HG02970 (cell line): ENCODE data around the gene ACSL6.

Source experiments
- ATAC-seq: cut with Tn5 transposase; IDR thresholded peaks from one replicate; pipeline ENCODE4 v1.9.1; 2021; ENCODE audit warnings: mild to moderate bottlenecking, moderate library complexity, moderate number of reproducible peaks; ENCODE audit not compliant: unreplicated experiment, low FRiP score

ACSL6 gene

GRCh38 chr5:131986161-131986912 lies 25.1 kb downstream of the ACSL6 start:
- no peak for ATAC-seq

- ATAC-seq, result no peak
These were observed 26.3 kb downstream of the ACSL6 start for GRCh38 chr5:131984956-131985665.

- ATAC-seq, result no peak
These were observed 28.1 kb downstream of the ACSL6 start for GRCh38 chr5:131983244-131983771.

GRCh38 chr5:131981516-131981915 lies 29.9 kb downstream of the ACSL6 start:
- ATAC-seq, result no peak

GRCh38 chr5:131980696-131981095 lies 30.8 kb downstream of the ACSL6 start:
- no peak for ATAC-seq

GRCh38 chr5:131979816-131980215 lies 31.6 kb downstream of the ACSL6 start:
- no peak for ATAC-seq

- no peak for ATAC-seq
These were observed 34.2 kb downstream of the ACSL6 start for GRCh38 chr5:131977212-131977604.

- no peak for ATAC-seq
These were observed 34.8 kb downstream of the ACSL6 start for GRCh38 chr5:131976414-131977211.

GRCh38 chr5:131974956-131975726 lies 36.3 kb downstream of the ACSL6 start:
- ATAC-seq, result no peak

- ATAC-seq, result no peak
These were observed 36.9 kb downstream of the ACSL6 start for GRCh38 chr5:131974622-131974955.

- no peak for ATAC-seq
These were observed 37.4 kb downstream of the ACSL6 start for GRCh38 chr5:131974016-131974415.

- ATAC-seq, result no peak
These were observed 38.3 kb downstream of the ACSL6 start for GRCh38 chr5:131973089-131973712.

GRCh38 chr5:131968396-131968954 lies 43.0 kb downstream of the ACSL6 start:
- ATAC-seq, result no peak

- no peak for ATAC-seq
These were observed 44.9 kb downstream of the ACSL6 start for GRCh38 chr5:131966551-131966950.

- no peak for ATAC-seq
These were observed 45.5 kb downstream of the ACSL6 start for GRCh38 chr5:131965826-131966415.

- no peak for ATAC-seq
These were observed 51.6 kb downstream of the ACSL6 start for GRCh38 chr5:131959906-131960305.

GRCh38 chr5:131959136-131959535 lies 52.3 kb downstream of the ACSL6 start:
- ATAC-seq, result no peak

GRCh38 chr5:131957721-131958441 lies 53.6 kb downstream of the ACSL6 start:
- ATAC-seq, result no peak

GRCh38 chr5:131953969-131954368 lies 57.5 kb downstream of the ACSL6 start:
- ATAC-seq, result no peak
